BJ (cell line): ENCODE data around the gene RIPOR2. TPM values are rescaled to one million over a fixed set of nuclear protein-coding genes. Genes with fewer than 3 reads are reported as not detected.
A peak's percentile ranks its signal among the peaks of the same experiment; 100 is the strongest.

Experiments used
- CTCF ChIA-PET: fragments of 350-600 bp; formaldehyde crosslinking; extraction: SDS; loops from one replicate; lab custom pipeline; 2021; ENCODE audit warnings: antibody characterized with exemption, inconsistent platforms; lab: Yijun Ruan, JAX
- POLR2A ChIA-PET: fragments of 300-600 bp; sonication (Branson Sonifier 250); formaldehyde crosslinking; extraction: SDS; loops from one replicate; lab custom pipeline; 2021; ENCODE audit warnings: antibody characterized with exemption; lab: Charles Lee
- DNase-seq: peaks from one replicate; pipeline ENCODE4 v3.0.0-alpha.2; 2011; ENCODE audit warnings: low read depth
- H3K27me3 ChIP-seq: 2 replicates; pipeline ENCODE4 v1.6.0; 2011; ENCODE audit warnings: low read length; ENCODE audit not compliant: control insufficient read depth, insufficient read depth
- H3K36me3 ChIP-seq: 2 replicates; pipeline ENCODE4 v1.5.1; 2011; ENCODE audit warnings: low read length; ENCODE audit not compliant: control insufficient read depth, insufficient read depth
- H3K4me3 ChIP-seq: 2 replicates; pipeline ENCODE4 v1.5.1; 2011; ENCODE audit warnings: low read depth, mild to moderate bottlenecking, control low read depth, low read length
- CTCF ChIP-seq: IDR thresholded peaks from 2 replicates; pipeline ENCODE4 v1.5.1; 2011; ENCODE audit warnings: low read depth, mild to moderate bottlenecking, control low read depth, inconsistent platforms, low read length, moderate library complexity; ENCODE audit not compliant: insufficient read depth
- polyA plus RNA-seq: library from polyadenylated mRNA; depleted of rRNA; stranded (reverse); fragments of >200 nt; gene quantifications from 2 replicates; pipeline ENCODE4 v1.2.3, GENCODE V29; 2011

RIPOR2 gene
- polyA plus RNA-seq, 1 experiment: 52.6 TPM

GRCh38 chr6:24832794-24833193, 103.0 kb downstream of the RIPOR2 start:
- no peak overlapping the region for H3K4me3 ChIP-seq
- TF ChIP-seq CTCF: no peak
- no peaks in the 10 kb centered on the region for H3K27me3 ChIP-seq
- peaks cover 18% of the 10 kb centered on the region for H3K36me3 ChIP-seq
- ChIA-PET CTCF (interaction anchor here (1.0 to 1.5 kb wide), 2 partner anchors 12 to 238 kb away, joined by 3 to 4 read pairs; no protein-coding TSS in a partner anchor), POLR2A (no interaction called here)
- DNase-seq: no peak

GRCh38 chr6:24831771-24832716, 103.7 kb downstream of the RIPOR2 start:
- TF ChIP-seq CTCF: no peak
- no peak overlapping the region for H3K4me3 ChIP-seq
- peak; percentile 21 for DNase-seq
- CTCF ChIA-PET: interaction anchor here (1.0 to 1.5 kb wide), 2 partner anchors 13 to 239 kb away, joined by 3 to 4 read pairs; no protein-coding TSS in a partner anchor
- H3K27me3 ChIP-seq: no peaks in the 10 kb centered on the region
- POLR2A ChIA-PET: no interaction called here
- H3K36me3 ChIP-seq: peaks cover 24% of the 10 kb centered on the region

GRCh38 chr6:24829657-24830056, 106.1 kb downstream of the RIPOR2 start:
- TF ChIP-seq CTCF: no peak
- H3K36me3 ChIP-seq: peaks cover 27% of the 10 kb centered on the region
- CTCF ChIA-PET: interaction anchor here (1.7 kb wide), 1 partner anchor 162 kb away, joined by 4 read pairs; no protein-coding TSS in a partner anchor
- H3K27me3 ChIP-seq: no peaks in the 10 kb centered on the region
- no peak overlapping the region for H3K4me3 ChIP-seq
- DNase-seq: no peak
- POLR2A ChIA-PET: no interaction called here

GRCh38 chr6:24827970-24828369, 107.8 kb downstream of the RIPOR2 start:
- DNase-seq: no peak
- TF ChIP-seq CTCF: no peak
- no peaks in the 10 kb centered on the region for H3K27me3 ChIP-seq
- ChIA-PET CTCF (interaction anchor here (1.0 kb wide), 1 partner anchor 20 kb away, joined by 3 read pairs; no protein-coding TSS in a partner anchor), POLR2A (no interaction called here)
- H3K36me3 ChIP-seq: peaks cover 28% of the 10 kb centered on the region
- H3K4me3 ChIP-seq: no peak overlapping the region

- H3K27me3 ChIP-seq: no peaks in the 10 kb centered on the region
- no peak overlapping the region for H3K4me3 ChIP-seq
- no peak for DNase-seq
- POLR2A ChIA-PET: no interaction called here
- peaks cover 31% of the 10 kb centered on the region for H3K36me3 ChIP-seq
- CTCF ChIA-PET: interaction anchor here (1.0 kb wide), 1 partner anchor 19 kb away, joined by 3 read pairs; no protein-coding TSS in a partner anchor
- TF ChIP-seq CTCF: no peak
Measured at GRCh38 chr6:24827162-24827561, 108.6 kb downstream of the RIPOR2 start.
